ENCODE measurements around the gene ATP2B2.

DNA sequence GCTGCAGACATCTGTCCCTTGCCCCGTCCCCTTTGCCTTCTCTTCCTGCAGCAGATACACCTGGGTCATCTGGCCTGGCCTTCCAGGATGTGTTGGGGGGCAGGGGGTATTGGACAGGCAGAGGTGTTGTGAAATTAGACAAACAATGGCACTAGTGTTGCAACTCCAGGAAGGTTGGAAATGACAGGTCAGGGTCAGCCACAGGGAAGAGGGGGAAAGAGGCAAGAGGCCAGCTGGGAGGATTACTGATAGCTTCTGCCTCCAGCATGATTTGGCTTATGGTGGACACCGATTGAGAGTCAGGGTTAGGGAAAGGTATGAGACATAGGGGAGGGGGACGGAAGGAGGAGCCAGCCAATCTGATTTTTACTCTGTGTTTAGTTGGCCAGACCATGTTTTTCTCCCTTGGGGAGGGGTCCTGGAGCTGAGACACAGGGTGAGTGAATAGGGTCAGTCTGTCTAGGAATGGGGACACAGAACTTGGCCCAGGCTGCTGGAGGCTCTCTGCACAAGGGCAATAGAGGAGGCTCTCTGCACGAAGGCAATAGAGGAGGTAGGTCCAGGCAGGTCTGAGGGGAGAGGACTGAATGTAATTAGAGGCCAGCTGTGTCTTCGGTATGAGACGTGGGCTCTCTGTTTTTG, 3.4 kb upstream of the ATP2B2 start:
- TF ChIP-seq EZH2 (IDR thresholded peaks at IDR 0.05) (no peak), POLR2A (IDR thresholded peaks at IDR 0.05; ENCODE audit: borderline replicate concordance, extremely low read depth, insufficient read depth, insufficient read length) (no peak), CTCF (IDR thresholded peaks at IDR 0.05 in 2 of 3, conservative IDR thresholded peaks at IDR 0.05 in 1 of 3; ENCODE audit: borderline replicate concordance in 1 of 3, insufficient read depth in 1 of 3, low read depth in 2 of 3, low read length in 2 of 3) (no peak), EZH2phosphoT487 (IDR thresholded peaks at IDR 0.05; ENCODE audit: borderline replicate concordance) (no peak), JUND (IDR thresholded peaks at IDR 0.05) (no peak), YY1 (IDR thresholded peaks at IDR 0.05; ENCODE audit: extremely low read depth, insufficient replicate concordance, low read depth, low read length) (no peak), RAD21 (IDR thresholded peaks at IDR 0.05; ENCODE audit: low read depth) (no peak), SIN3A (IDR thresholded peaks at IDR 0.05; ENCODE audit: low read depth) (no peak)
- TF ChIP-seq, protein P1, sequence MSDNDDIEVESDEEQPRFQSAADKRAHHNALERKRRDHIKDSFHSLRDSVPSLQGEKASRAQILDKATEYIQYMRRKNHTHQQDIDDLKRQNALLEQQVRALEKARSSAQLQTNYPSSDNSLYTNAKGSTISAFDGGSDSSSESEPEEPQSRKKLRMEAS (IDR thresholded peaks at IDR 0.05) = no peak

Data from HCT116 (cell line).